GM19395 (cell line): ENCODE data around the gene NOTO.
"Not testable (repeated sequence)": the region's sequence is repeated elsewhere in the genome, so short reads cannot be mapped to it uniquely, and the experiment has no call there.

Experiments
- ATAC-seq: cut with Tn5 transposase; IDR thresholded peaks from one replicate; pipeline ENCODE4 v1.9.1; 2021; ENCODE audit warnings: mild to moderate bottlenecking, moderate library complexity; ENCODE audit not compliant: unreplicated experiment

NOTO gene, protein sequence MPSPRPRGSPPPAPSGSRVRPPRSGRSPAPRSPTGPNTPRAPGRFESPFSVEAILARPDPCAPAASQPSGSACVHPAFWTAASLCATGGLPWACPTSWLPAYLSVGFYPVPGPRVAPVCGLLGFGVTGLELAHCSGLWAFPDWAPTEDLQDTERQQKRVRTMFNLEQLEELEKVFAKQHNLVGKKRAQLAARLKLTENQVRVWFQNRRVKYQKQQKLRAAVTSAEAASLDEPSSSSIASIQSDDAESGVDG

DNA sequence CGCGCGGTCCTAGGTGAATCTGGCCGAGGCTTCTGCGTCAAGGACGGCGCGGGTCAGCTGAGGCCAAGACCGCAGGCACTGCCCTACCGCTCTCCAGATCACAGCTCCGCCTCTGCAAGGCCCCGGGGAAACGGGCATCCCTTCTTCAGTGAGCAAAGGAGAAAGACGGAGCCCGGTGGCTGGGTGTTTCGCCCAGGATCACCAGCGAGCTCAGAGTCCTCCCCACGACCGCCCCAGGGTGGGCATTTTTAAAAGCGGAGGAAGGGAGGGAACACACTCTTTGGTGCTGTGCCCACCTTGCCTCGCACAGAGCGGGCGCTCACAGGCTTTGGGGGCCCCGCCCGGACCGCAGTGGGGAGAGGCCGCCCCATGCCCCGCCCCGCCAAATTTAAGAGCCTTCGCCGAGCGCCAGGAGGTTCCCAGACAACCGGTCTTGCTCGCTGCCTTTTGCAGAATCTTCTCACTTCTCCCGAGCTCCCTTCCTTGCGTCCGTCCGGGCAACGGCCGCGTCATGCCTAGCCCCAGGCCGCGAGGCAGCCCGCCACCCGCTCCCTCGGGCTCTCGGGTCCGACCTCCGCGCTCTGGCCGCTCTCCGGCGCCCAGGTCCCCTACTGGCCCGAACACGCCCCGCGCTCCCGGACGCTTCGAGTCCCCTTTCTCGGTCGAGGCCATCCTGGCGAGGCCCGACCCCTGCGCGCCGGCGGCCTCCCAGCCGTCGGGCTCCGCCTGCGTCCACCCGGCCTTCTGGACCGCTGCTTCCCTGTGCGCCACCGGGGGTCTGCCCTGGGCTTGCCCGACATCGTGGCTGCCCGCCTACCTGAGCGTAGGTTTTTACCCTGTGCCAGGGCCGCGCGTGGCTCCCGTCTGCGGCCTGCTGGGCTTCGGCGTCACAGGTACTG, at the start of gene NOTO:
Gene NOTO (plus strand): TSS at position 419 of the 899 bp plus-strand sequence. CDS start 93 bp downstream, at position 512.
- no peak for ATAC-seq

DNA sequence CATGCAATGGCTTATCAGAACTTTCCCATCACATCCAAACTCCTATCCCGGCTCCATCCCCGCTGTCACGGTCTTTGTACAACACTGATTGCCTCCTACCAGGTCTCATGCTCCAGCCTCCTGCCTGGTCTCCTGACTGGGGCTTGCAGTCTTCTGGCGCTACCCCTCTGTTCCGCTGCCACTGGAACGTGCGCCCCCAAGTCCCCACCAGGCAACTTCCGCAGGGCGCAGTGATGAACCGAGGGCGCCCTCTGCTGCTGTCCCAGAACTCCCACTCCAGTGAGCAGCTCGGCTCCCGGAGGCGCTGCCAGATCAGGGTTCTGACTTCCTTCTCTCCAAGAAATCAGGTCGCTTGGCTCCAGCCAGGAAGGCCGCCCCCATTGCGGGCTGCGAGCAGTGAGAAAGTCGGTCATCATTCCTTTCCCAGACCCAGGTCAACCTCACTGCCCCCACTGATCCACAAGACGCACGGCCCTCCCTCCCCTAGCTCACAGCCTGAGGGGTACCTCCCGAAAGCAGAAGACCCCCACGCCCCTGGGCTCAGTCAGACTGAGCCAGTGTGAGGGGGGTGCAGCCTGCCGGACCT, 45.7 kb upstream of the NOTO start:
- no peak for ATAC-seq

DNA sequence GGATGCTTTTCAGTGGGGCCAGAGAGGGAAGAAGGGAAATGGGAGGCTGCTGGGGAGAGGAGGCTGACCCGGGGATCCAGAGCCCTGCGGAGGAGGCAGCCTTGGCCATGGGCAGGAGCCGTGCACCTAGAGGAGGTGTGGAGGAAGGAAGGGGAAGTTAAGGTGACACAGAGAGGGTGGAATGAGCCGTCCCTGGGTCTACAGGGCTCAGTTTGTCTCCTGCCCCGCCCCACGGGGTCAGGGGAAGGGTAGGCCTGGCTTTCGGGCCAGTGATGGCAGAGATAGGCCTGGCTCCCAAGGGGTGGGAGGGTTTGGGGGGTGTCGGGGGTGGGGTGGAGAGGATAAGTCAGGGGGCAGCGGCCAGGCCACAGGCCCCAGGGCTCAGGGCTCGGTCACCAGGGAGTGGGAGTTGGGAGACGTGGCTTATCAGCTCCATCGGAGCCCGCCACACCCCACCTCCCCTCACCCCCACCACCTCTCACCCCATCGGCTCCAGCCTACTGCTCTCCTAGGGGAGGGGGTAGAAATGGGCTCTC, 39.5 kb upstream of the NOTO start:
- no peak for ATAC-seq

DNA sequence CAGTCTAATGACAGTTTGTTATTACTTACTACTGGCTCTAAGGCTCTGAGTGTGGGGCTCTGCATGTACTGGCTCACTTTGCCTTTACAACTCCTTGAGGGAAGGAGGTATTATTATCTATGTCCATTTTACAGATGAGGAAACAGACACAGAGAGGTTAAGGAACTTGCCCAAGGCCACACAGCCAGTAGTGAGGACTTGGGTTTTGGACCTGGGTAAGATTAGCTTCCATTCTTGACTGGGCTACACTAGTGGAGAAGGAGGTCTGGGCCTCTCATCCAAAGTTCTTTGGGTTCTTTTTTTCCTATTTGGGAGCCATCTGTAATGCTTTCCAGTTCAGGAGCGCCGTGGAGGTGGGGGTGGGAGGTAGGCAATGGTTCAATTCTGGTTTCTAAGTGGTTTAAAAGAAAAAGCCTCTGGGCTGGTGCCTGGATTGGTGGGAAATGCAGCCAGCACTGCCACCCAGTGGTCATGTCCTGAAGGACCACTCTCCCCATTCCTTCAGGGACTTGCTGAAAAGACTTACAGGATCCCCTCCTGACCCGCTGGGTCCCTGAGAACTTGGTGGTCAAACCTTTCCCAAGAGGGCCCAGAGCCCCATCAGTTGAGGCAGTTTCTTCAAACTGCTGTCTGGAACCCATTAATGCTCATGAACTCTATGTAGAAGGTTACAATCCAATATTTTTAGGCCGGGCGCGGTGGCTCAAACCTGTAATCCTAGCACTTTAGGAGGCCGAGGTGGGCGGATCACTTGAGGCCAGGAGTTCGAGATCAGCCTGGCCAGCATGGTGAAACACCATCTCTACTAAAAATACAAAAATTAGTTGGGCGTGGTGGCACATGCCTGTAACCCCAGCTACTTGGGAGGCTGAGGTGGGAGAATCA, 38.6 kb upstream of the NOTO start:
- peak; percentile 75 for ATAC-seq

DNA sequence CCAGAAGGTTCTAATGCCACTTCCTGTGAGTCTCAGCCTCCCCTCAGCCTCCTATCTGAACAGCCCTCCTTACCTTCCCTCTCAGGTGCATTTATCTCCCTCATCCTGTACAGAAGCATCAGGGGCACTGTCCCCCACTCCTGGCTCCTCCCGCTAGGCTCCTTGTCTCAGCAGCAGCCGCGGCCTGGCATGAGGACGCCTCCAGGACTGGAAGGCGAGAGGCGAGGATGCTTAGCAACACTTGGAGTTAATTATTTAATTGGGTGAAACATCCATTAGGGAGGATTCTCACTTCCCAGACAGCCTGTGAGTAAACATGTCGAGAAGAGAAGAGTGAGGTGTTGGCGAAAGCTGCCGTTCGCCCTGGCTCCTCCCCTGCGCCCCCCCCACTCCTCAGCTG, 36.4 kb upstream of the NOTO start:
- not testable (repeated sequence) for ATAC-seq

DNA sequence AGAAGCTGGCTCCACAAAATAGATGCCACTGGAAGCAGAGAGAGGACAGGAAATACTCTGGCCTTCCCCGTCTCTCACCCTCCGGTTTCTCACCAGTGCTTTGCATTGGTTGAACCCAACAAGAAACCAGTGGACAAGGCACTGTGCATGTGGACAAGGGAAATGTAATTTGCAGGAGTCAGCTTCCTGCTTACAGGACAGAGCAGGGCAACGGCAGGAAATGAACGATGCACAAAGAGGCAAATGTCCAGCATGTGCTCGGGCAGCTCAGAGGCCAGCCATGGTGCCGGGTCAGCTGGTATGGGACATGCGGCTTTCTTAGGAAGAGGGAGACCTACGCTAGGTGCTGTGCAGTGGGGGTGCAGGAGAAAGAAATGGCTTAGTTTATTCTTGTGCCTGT, 35.6 kb upstream of the NOTO start:
- not testable (repeated sequence) for ATAC-seq

DNA sequence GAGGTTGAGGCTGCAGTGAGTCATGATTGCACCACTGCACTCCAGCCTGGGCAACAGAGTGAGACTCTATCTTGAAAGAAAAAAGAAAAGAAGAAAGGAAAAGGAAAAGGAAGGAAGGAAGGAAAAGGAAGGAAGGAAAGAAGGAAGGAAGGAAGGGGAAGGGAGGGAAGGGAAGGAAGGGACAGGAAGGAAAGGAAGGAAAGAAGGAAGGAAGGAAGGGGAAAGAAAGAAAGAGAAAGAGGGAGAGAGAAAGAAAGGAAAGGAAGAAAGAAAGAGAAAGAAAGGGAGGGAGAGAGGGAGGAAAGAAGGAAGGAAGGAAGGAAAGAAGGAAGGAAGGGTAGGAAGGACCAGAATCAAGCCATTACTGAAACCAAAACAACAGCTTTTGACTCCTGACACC, 34.0 kb upstream of the NOTO start:
- not testable (repeated sequence) for ATAC-seq

DNA sequence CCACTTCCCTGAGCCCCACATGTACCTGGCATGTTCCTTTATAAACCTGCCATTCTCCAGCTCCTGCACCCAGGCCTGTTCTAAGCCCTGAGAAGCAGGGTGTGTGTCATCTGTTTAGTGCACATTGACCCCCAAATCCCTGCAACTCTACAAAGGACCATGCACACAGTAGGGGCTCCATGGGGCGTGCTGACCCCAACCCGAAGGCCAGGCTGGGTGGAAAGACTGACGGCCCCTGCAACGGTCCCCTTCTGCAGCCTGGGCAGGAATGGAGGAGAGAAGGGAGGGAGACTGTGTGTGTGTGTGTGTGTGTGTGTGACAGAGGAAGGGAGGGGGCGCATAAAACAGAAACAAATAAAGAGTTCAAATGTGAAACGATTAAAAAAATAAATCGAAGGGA, 32.0 kb upstream of the NOTO start:
- not testable (repeated sequence) for ATAC-seq

DNA sequence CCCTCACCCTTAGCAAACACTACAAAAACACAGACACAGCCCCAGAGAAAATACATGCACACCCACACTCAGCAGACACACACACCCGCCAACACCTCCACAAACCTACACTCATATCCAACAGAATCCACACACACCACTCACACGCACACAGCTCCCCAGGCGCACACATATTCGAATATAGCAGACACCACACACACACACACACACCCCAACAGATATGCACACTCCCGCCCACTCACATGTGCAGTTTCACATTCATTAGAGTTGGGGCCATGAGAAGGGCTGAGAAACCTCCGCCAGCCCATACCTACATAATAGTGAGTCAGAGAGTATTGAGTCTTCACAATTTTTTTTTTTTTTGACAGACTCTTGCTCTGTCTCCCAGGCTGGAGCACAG, 29.4 kb upstream of the NOTO start:
- no peak for ATAC-seq

DNA sequence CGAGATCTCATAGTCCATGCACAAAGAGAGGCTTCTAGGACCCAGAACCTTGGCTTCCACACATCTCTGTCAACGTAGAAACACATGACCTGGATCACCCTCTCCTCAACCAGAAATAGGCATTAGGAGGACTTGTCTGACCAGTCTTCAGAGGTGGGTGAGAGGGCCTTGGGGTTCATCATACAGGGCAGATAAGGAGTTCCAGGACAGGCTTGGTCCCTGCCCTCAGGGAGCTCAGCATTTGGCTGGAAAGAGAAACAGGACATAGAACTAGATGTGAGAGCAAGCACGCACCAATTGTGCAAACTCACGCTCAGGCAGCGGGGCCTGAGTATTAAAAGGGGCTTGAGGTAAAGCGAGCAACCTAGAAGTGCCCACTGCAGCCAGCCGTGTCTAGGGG, 28.6 kb upstream of the NOTO start:
- no peak for ATAC-seq

DNA sequence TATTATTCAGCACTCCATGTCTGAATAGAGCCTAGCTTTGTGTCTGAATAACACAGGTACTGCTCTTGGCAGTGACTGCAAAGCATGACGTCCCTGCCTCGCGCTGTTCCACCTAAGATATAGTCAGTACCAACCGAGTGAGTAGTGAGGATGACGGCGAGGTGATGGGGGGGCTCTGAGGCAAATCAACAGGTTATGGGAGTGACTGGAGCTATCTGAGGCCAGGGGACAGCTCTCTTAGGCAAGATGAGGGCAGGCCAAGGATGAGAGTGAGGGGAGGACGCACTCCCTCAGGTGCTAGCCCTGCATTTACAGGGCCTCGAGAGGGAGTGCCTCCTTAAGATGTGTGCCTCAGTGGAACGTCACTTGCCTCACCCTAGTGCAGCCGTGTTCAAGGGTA, 28.1 kb upstream of the NOTO start:
- ATAC-seq, result no peak

DNA sequence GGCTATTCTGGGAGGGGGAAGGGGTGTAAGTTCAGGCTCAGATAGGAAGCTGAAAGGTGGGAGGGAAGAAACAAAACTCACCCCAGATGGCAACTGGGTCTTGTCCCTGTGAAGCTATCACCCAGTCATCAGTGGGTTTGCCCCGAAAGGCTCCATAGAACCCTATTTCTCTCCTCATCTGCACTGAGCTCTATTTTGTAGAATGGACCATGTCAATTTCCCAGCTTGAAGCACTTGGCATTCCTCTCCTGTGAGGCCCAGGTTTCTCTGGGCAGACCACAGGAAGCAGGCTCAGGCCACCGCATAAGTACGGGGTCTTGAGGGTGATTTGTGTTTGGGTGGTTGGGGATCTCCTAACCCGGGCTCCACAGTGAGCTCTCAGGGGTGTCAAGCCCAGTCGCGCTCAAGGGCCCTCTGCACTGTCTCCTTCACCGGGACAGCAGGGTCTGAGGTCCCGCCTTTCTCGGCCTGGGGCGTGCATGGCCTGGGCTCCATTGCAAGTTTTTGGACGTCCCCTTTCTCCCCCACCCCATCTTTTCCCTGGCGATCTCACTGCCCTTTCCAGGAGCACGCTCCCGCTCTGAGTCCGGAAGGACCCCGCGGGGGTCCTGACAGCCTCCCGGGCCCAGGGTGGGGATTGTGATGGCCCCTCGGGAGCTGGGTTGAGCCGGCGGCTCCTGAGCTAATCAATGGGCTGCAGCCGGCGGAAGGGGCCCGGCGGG, 27.3 kb upstream of the NOTO start:
- ATAC-seq, result no peak

DNA sequence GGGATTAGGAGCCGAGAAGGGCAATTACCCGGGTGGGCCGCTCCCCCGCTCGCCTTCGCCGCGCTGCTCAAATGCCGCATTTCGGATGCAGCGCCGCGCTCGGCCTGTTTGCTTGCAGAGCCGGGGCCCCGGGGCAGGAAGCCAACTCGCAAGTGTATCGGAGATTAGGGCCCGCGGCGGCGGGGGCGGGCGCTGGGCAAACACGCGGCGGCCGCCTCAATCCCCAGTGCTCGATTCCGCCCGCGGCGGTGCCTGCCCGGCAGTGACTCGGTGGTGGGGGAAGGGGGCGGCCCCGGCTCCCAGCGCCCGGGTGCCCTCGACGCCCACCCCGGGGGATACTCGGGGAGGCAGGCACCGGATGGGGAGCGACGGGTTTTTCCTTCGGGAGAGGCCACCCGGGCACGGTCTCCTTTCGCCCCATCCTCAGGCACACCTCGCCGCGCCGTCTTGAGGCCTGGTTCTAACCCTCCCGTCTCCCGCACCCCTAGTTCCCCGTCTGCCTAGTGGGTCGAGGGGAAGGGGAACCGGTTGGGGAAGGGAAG, 26.6 kb upstream of the NOTO start:
- peak; percentile 44 for ATAC-seq

DNA sequence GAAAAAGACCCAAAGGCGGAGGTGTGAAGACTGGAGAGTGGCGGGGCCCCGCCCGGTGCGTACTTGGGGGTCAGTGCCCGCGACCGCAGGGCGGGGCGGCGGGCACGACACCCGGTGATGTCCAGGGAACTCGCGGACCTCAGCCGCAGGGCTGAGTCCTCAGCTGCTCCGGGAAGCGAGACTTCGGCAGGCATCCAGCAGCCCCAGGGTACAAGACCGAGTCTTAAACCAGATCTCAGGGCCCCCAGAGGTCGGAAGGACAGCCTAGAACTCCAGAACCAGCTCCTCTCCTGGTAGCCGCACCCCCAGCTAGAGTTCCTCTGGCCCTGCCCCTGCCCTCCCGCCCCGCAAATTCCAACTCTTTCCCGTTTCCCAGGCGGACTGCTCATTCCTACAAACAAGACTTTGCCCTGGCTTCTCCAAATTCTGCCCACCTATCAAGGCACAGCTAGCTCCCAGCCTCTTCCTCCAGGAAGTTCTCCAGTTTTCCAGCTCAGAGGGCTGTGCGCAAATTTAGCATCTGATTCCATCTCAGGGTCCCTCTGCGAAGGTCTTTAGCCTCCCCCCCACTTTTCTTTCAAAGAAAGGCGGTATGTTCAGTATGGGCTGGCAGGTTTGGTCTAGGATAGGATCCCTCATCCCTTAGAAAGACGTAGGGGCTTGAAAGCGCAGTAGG, 26.0 kb upstream of the NOTO start:
- ATAC-seq, result no peak

DNA sequence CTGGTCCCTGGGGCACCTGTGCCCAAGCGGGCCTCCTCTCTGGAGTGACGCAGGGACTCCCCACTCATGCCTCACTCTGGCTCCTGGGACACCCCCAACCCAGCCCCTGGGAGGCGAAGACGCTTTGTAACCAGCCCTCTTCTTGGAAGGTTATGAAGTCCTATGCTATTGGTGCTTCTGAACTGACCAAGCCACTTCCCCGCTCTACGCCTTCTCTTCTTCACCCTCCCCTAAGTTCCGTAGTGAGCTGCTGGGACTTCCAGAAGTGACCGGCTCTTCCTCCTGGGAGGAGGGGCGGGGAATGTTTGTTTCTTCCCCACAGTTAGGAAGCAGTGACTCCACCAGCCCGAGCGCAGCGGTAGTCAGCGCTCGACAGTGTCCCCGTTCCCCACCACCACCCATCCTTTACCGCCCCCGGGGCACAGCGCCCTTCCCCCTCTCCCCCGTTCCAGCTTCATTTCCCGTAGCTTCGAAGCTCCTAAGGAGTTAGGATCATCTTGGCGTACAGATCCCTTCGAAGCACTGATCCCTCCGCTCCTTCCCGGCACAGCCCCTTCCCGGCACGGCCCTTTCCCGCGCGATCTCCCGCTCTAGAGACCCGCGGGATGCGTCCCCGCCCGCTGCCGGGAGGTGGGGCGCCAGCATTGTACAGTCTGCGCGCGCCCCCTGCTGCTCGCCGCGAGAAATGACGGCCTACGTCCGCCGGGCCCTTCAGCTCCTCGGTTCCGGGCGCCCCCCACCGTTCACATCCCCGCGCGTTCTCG, 25.3 kb upstream of the NOTO start:
- peak; percentile 80 for ATAC-seq

DNA sequence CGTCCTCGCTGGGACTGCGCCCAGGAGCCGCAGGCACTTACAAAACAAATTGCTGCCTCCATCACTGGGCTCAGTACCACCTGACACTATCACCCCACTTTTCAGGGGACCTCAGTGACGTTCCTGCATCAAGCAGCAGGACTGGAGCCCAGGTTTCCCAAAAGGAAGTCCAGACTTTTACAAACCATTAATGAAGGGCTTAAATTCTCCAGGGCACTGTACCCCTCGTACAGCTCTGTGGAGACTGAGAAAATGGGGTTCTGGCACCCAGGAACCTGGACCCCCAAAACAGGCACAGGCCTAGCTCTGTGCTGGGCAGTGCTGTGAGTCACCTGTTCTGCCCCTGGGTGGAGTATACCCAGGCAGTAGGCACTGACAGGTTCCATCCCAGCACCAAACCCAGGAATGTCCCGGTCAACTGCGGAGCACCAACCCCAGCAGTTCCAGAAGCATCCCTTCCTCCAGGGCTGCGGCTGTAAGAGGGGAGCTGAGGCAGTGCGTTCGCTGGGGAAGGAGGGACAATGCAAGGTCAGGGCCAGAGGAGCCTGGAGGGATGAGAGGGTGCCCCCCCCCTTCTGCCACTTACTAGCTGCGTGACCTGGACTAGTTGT, 24.6 kb upstream of the NOTO start:
- ATAC-seq, result peak; percentile 4

DNA sequence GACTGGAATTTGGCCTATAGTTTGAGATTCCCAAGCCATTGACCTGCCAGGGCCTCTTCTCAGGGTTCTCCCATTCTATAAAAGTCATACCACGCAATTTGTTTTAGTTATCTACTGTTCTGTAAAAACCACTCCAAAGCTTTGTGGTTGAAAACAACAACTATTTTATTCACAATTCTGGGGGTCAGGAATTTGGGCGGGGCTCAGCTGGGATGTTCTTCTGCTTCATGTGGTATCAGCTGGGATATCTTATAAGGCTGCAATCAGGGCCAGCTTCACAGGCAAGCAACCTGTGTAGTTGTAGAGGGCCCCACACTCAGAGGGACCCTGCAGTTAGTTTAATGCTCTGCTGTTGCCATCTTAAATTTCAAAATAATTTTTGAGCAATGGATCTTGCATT, 16.4 kb upstream of the NOTO start:
- no peak for ATAC-seq

DNA sequence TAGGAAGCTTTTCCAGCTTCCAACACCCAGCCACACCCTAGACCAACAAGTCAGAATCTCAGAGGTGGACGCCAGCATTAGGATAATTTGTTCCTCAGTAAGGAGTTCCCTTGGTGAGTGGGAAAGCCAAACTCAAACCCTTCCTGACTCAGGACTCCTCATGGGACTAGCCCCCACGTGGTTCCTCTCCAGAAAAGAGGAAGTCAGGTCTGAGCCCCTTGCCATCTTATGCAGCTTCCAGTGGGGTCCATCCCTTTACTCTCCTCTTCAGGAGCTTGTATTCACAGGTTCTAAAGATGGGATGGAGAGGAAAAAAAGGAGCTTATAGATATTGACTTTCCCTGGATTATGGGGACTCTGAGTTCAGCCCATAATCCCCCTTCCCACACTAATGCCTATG, 14.8 kb upstream of the NOTO start:
- no peak for ATAC-seq
